Uterus (tissue), 4 donors: ENCODE results near the gene RNF17. TPM values are rescaled to one million over a fixed set of nuclear protein-coding genes. Genes with fewer than 3 reads are reported as not detected.
"Not testable (repeated sequence)": the region's sequence is repeated elsewhere in the genome, so short reads cannot be mapped to it uniquely, and the experiment has no call there.

Experiments used
- DNase-seq, 2 donors: peaks; one replicate each; pipeline ENCODE4 v3.0.0-alpha.2; 2019 to 2020
- H3K27ac ChIP-seq, 2 donors: fragments of 200-600 bp; sonication (generic); 1 replicate in 1 of 2; 2 replicates in 1 of 2; pipeline ENCODE4 v1.5.1; 2016 to 2018
- H3K27me3 ChIP-seq, 2 donors: fragments of 200-600 bp; sonication (generic); one replicate each; pipeline ENCODE4 v1.5.1; 2018 to 2019; ENCODE audit warnings: control low read depth in 1 of 2
- H3K36me3 ChIP-seq, 2 donors: fragments of 200-600 bp; sonication (generic); one replicate each; pipeline ENCODE4 v1.5.1; 2019; ENCODE audit warnings: control low read depth in 1 of 2
- H3K4me1 ChIP-seq, 2 donors: fragments of 200-600 bp; sonication (generic); one replicate each; pipeline ENCODE4 v1.5.1; 2018 to 2019; ENCODE audit warnings: control low read depth in 1 of 2
- H3K4me3 ChIP-seq, 2 donors: fragments of 200-600 bp; sonication (generic); 1 replicate in 1 of 2; 2 replicates in 1 of 2; pipeline ENCODE4 v1.5.1; 2018 to 2019; ENCODE audit warnings: mild to moderate bottlenecking in 1 of 2
- H3K9me3 ChIP-seq, 2 donors: fragments of 200-600 bp; sonication (generic); one replicate each; pipeline ENCODE4 v1.5.1; 2019; ENCODE audit warnings: control low read depth in 1 of 2
- POLR2A ChIP-seq, 2 donors: fragments of 450-650 bp; IDR thresholded peaks; one replicate each; pipeline ENCODE4 v1.6.1; 2016; ENCODE audit warnings: antibody characterized with exemption in 2 of 2, mild to moderate bottlenecking in 1 of 2, moderate library complexity in 1 of 2
- intact Hi-C: fragments of 100-400 bp; cut with DNase I; formaldehyde crosslinking; loops from one replicate; pipeline ENCODE4 v1.15.1; 2023; ENCODE audit warnings: low total_unique reads
- total RNA-seq, 4 donors: library from RNA; depleted of rRNA in 3 of 4; stranded (reverse); fragments of >200 nt in 3 of 4; gene quantifications; one replicate each; pipeline versions ENCODE4 v1.1.0 to v1.2.4, GENCODE V29; 2014 to 2023
- TF ChIP-seq, protein P1 (sequence below), 4 experiments: fragments of 200-600 bp in 2 of 4; fragments of 450-650 bp in 2 of 4; sonication (generic) in 2 of 4; IDR thresholded peaks; one replicate each; pipeline ENCODE4 v1.5.1; 2016 to 2019; ENCODE audit warnings: antibody characterized with exemption in 4 of 4, mild to moderate bottlenecking in 2 of 4, moderate library complexity in 1 of 4
- donor health status: DM: yes; HTN: yes; CAD: no.

Gene RNF17
- total RNA-seq, 4 donors from 2014 or later: 0.28 to 0.49 TPM; not detected in 2

GRCh38 chr13:24834902-24835510 is 71.0 kb downstream of the RNF17 start:
- Histone ChIP-seq H3K27me3 (no peaks in the 10 kb centered on the region), H3K27ac (no peak overlapping the region), H3K4me1 (no peaks in the 10 kb centered on the region), H3K36me3 (no peaks in the 10 kb centered on the region), H3K9me3 (no peaks in the 10 kb centered on the region), H3K4me3 (no peak overlapping the region)
- intact Hi-C loops: no loop called here
- TF ChIP-seq POLR2A (IDR thresholded peaks at IDR 0.05): no peak
- TF ChIP-seq, protein P1, sequence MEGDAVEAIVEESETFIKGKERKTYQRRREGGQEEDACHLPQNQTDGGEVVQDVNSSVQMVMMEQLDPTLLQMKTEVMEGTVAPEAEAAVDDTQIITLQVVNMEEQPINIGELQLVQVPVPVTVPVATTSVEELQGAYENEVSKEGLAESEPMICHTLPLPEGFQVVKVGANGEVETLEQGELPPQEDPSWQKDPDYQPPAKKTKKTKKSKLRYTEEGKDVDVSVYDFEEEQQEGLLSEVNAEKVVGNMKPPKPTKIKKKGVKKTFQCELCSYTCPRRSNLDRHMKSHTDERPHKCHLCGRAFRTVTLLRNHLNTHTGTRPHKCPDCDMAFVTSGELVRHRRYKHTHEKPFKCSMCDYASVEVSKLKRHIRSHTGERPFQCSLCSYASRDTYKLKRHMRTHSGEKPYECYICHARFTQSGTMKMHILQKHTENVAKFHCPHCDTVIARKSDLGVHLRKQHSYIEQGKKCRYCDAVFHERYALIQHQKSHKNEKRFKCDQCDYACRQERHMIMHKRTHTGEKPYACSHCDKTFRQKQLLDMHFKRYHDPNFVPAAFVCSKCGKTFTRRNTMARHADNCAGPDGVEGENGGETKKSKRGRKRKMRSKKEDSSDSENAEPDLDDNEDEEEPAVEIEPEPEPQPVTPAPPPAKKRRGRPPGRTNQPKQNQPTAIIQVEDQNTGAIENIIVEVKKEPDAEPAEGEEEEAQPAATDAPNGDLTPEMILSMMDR (IDR thresholded peaks at IDR 0.05): no peak
- DNase-seq: no peak

DNA sequence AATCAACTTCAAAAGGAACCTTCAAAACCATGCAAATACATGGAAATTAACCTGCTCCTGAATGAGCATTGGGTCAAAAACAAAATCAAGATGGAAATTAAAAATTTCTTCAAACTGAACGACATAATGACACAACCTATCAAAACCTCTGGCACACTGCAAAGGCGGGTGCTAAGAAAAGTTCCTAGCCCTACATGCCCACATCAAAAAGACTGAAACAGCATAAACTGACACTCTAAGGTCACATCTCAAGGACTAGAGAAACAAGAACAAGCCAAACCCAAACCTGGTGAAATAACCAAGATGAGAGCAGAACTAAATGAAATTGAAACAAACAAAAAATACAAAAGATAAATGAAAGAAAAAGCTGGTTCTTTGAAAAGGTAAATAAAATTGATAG is 73.6 kb downstream of the RNF17 start:
- H3K4me3 ChIP-seq, H3K4me1 ChIP-seq, H3K27ac ChIP-seq, DNase-seq, H3K36me3 ChIP-seq, H3K9me3 ChIP-seq, H3K27me3 ChIP-seq, intact Hi-C loops: not testable (repeated sequence)

- H3K9me3 ChIP-seq: no peaks in the 10 kb centered on the region
- no peaks in the 10 kb centered on the region for H3K36me3 ChIP-seq
- TF ChIP-seq, protein P1 (IDR thresholded peaks at IDR 0.05): no peak
- TF ChIP-seq POLR2A (IDR thresholded peaks at IDR 0.05): no peak
- no peaks in the 10 kb centered on the region for H3K4me1 ChIP-seq
- H3K27me3 ChIP-seq: no peaks in the 10 kb centered on the region
- no peak for DNase-seq
- intact Hi-C loops: no loop called here
- H3K27ac ChIP-seq: no peak overlapping the region
- H3K4me3 ChIP-seq: no peak overlapping the region
Observed at GRCh38 chr13:24842549-24843274, 78.7 kb downstream of the RNF17 start.

GRCh38 chr13:24851546-24851945 is 87.6 kb downstream of the RNF17 start:
- no peak for DNase-seq
- TF ChIP-seq, protein P1 (IDR thresholded peaks at IDR 0.05): no peak
- TF ChIP-seq POLR2A (IDR thresholded peaks at IDR 0.05): no peak
- no peak overlapping the region for H3K27ac ChIP-seq
- intact Hi-C loops: no loop called here
- no peaks in the 10 kb centered on the region for H3K27me3 ChIP-seq
- no peaks in the 10 kb centered on the region for H3K4me1 ChIP-seq
- no peaks in the 10 kb centered on the region for H3K9me3 ChIP-seq
- no peaks in the 10 kb centered on the region for H3K36me3 ChIP-seq
- no peak overlapping the region for H3K4me3 ChIP-seq

DNA sequence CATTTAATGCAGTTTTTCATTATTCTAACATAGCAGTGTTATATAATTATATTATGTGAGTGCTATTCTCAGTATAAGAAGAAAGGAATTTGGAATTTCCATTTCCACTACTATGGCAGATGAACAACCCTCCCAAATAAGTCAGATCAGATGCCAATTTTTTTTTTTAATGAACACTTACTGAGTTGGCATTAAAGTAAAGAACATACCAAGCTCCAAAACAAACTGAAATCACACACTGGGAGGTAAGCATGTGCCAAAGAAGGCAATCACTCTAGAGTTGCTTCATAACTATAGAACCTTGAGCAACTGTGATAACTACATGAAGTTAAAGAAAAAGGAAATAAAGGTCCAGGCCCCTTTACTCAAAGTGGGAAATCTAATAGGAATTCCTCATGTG is 90.3 kb downstream of the RNF17 start:
- DNase-seq: no peak
- Histone ChIP-seq H3K4me3 (no peak overlapping the region), H3K9me3 (no peaks in the 10 kb centered on the region), H3K27ac (no peak overlapping the region), H3K4me1 (no peaks in the 10 kb centered on the region), H3K27me3 (no peaks in the 10 kb centered on the region), H3K36me3 (no peaks in the 10 kb centered on the region)
- intact Hi-C loops: no loop called here
- TF ChIP-seq POLR2A (IDR thresholded peaks at IDR 0.05): no peak
- TF ChIP-seq, protein P1 (IDR thresholded peaks at IDR 0.05): no peak
